ENCODE results near the gene EHF.

EHF gene

GRCh38 chr11:34594603-34595002 is 26.3 kb upstream of the EHF start:
- peaks cover 4% of the 10 kb centered on the region for H3K4me1 Mint-ChIP-seq (ENCODE audit: low read depth)
- peaks cover 62% of the 10 kb centered on the region for H3K27me3 Mint-ChIP-seq
- no peak overlapping the region for H3K4me3 Mint-ChIP-seq
- H3K36me3 Mint-ChIP-seq (ENCODE audit: low read depth): no peaks in the 10 kb centered on the region
- peaks cover 11% of the 10 kb centered on the region for H3K9me3 Mint-ChIP-seq
- H3K27ac Mint-ChIP-seq: no peak overlapping the region

- peaks cover 58% of the 10 kb centered on the region for H3K27me3 Mint-ChIP-seq
- H3K36me3 Mint-ChIP-seq (ENCODE audit: low read depth): no peaks in the 10 kb centered on the region
- no peak overlapping the region for H3K27ac Mint-ChIP-seq
- H3K4me3 Mint-ChIP-seq: no peak overlapping the region
- H3K9me3 Mint-ChIP-seq: peaks cover 11% of the 10 kb centered on the region
- H3K4me1 Mint-ChIP-seq (ENCODE audit: low read depth): peaks cover 12% of the 10 kb centered on the region
Observed at GRCh38 chr11:34595391-34595790, 25.5 kb upstream of the EHF start.

- Mint-ChIP-seq H3K27ac (no peak overlapping the region), H3K27me3 (peaks cover 53% of the 10 kb centered on the region), H3K9me3 (peaks cover 11% of the 10 kb centered on the region), H3K4me3 (no peak overlapping the region), H3K36me3 (ENCODE audit: low read depth) (no peaks in the 10 kb centered on the region), H3K4me1 (ENCODE audit: low read depth) (peaks cover 15% of the 10 kb centered on the region)
Observed at GRCh38 chr11:34595960-34596644, 24.8 kb upstream of the EHF start.

- H3K9me3 Mint-ChIP-seq: no peaks in the 10 kb centered on the region
- H3K27me3 Mint-ChIP-seq: peaks cover 25% of the 10 kb centered on the region
- no peaks in the 10 kb centered on the region for H3K36me3 Mint-ChIP-seq (ENCODE audit: low read depth)
- no peak overlapping the region for H3K4me3 Mint-ChIP-seq
- H3K4me1 Mint-ChIP-seq (ENCODE audit: low read depth): peaks cover 15% of the 10 kb centered on the region
- H3K27ac Mint-ChIP-seq: no peak overlapping the region
Observed at GRCh38 chr11:34599406-34599945, 21.4 kb upstream of the EHF start.

GRCh38 chr11:34600339-34601084 is 20.4 kb upstream of the EHF start:
- H3K4me1 Mint-ChIP-seq (ENCODE audit: low read depth): peaks cover 15% of the 10 kb centered on the region

GRCh38 chr11:34601085-34601444 is 19.8 kb upstream of the EHF start:
- Mint-ChIP-seq H3K4me3 (no peak overlapping the region), H3K27ac (no peak overlapping the region), H3K9me3 (no peaks in the 10 kb centered on the region), H3K27me3 (peaks cover 14% of the 10 kb centered on the region), H3K4me1 (ENCODE audit: low read depth) (peaks cover 15% of the 10 kb centered on the region), H3K36me3 (ENCODE audit: low read depth) (no peaks in the 10 kb centered on the region)

More at GRCh38 chr11:34600339-34601084, 20.4 kb upstream of the EHF start:
- Mint-ChIP-seq H3K36me3 (ENCODE audit: low read depth) (no peaks in the 10 kb centered on the region), H3K4me3 (no peak overlapping the region), H3K27ac (no peak overlapping the region), H3K27me3 (peaks cover 20% of the 10 kb centered on the region), H3K9me3 (no peaks in the 10 kb centered on the region)

GRCh38 chr11:34601609-34602008 is 19.3 kb upstream of the EHF start:
- no peaks in the 10 kb centered on the region for H3K9me3 Mint-ChIP-seq
- H3K4me3 Mint-ChIP-seq: no peak overlapping the region

GRCh38 chr11:34602245-34602644 is 18.6 kb upstream of the EHF start:
- H3K9me3 Mint-ChIP-seq: no peaks in the 10 kb centered on the region
- peaks cover 7% of the 10 kb centered on the region for H3K27me3 Mint-ChIP-seq
- no peaks in the 10 kb centered on the region for H3K36me3 Mint-ChIP-seq (ENCODE audit: low read depth)
- H3K27ac Mint-ChIP-seq: no peak overlapping the region
- H3K4me1 Mint-ChIP-seq (ENCODE audit: low read depth): peaks cover 15% of the 10 kb centered on the region
- no peak overlapping the region for H3K4me3 Mint-ChIP-seq

More at GRCh38 chr11:34601609-34602008, 19.3 kb upstream of the EHF start:
- H3K36me3 Mint-ChIP-seq (ENCODE audit: low read depth): no peaks in the 10 kb centered on the region
- no peak overlapping the region for H3K27ac Mint-ChIP-seq
- H3K4me1 Mint-ChIP-seq (ENCODE audit: low read depth): peaks cover 15% of the 10 kb centered on the region
- H3K27me3 Mint-ChIP-seq: peaks cover 9% of the 10 kb centered on the region

GRCh38 chr11:34603129-34604001 is 17.5 kb upstream of the EHF start:
- H3K4me1 Mint-ChIP-seq (ENCODE audit: low read depth): peaks cover 15% of the 10 kb centered on the region

GRCh38 chr11:34604145-34604544 is 16.7 kb upstream of the EHF start:
- H3K4me1 Mint-ChIP-seq (ENCODE audit: low read depth): peaks cover 15% of the 10 kb centered on the region
- H3K27ac Mint-ChIP-seq: no peak overlapping the region
- H3K27me3 Mint-ChIP-seq: peaks cover 10% of the 10 kb centered on the region
- no peaks in the 10 kb centered on the region for H3K9me3 Mint-ChIP-seq
- no peaks in the 10 kb centered on the region for H3K36me3 Mint-ChIP-seq (ENCODE audit: low read depth)
- H3K4me3 Mint-ChIP-seq: no peak overlapping the region

More at GRCh38 chr11:34603129-34604001, 17.5 kb upstream of the EHF start:
- peaks cover 7% of the 10 kb centered on the region for H3K27me3 Mint-ChIP-seq
- no peak overlapping the region for H3K27ac Mint-ChIP-seq
- no peak overlapping the region for H3K4me3 Mint-ChIP-seq
- no peaks in the 10 kb centered on the region for H3K36me3 Mint-ChIP-seq (ENCODE audit: low read depth)
- no peaks in the 10 kb centered on the region for H3K9me3 Mint-ChIP-seq

- Mint-ChIP-seq H3K27ac (no peak overlapping the region), H3K4me1 (ENCODE audit: low read depth) (peaks cover 8% of the 10 kb centered on the region), H3K36me3 (ENCODE audit: low read depth) (no peaks in the 10 kb centered on the region), H3K4me3 (no peak overlapping the region), H3K9me3 (no peaks in the 10 kb centered on the region), H3K27me3 (peaks cover 5% of the 10 kb centered on the region)
Observed at GRCh38 chr11:34604911-34605310, 16.0 kb upstream of the EHF start.

GRCh38 chr11:34605481-34606325 is 15.2 kb upstream of the EHF start:
- Mint-ChIP-seq H3K4me1 (ENCODE audit: low read depth) (no peaks in the 10 kb centered on the region), H3K27me3 (peaks cover 5% of the 10 kb centered on the region), H3K9me3 (no peaks in the 10 kb centered on the region), H3K36me3 (ENCODE audit: low read depth) (no peaks in the 10 kb centered on the region), H3K4me3 (no peak overlapping the region), H3K27ac (no peak overlapping the region)

GRCh38 chr11:34606326-34607120 is 14.4 kb upstream of the EHF start:
- H3K27ac Mint-ChIP-seq: no peak overlapping the region
- no peak overlapping the region for H3K4me3 Mint-ChIP-seq
- peaks cover 12% of the 10 kb centered on the region for H3K27me3 Mint-ChIP-seq
- no peaks in the 10 kb centered on the region for H3K4me1 Mint-ChIP-seq (ENCODE audit: low read depth)
- H3K36me3 Mint-ChIP-seq (ENCODE audit: low read depth): no peaks in the 10 kb centered on the region
- no peaks in the 10 kb centered on the region for H3K9me3 Mint-ChIP-seq
